HTR-8/SVneo (cell line): ENCODE measurements around the gene LNX1.

Experiments used
- DNase-seq: peaks from one replicate; pipeline ENCODE4 v3.0.0; 2011; ENCODE audit warnings: low spot score, mixed read lengths; ENCODE audit not compliant: insufficient read length
- FAIRE-seq: peaks from 2 replicates; lab custom pipeline; 2011; peaks lifted over from hg19 to GRCh38; lab: Jason Lieb, UNC

LNX1 gene

GRCh38 chr4:53591372-53591892 is at the start of gene LNX1:
Gene LNX1 (minus strand): TSS chr4:53591486. CDS start chr4:53574002, 17,484 bp downstream.
- DNase-seq (no peak), FAIRE-seq (no peak)

- FAIRE-seq, result no peak
Measured at GRCh38 chr4:53640576-53641453, 49.5 kb upstream of the LNX1 start.

DNA sequence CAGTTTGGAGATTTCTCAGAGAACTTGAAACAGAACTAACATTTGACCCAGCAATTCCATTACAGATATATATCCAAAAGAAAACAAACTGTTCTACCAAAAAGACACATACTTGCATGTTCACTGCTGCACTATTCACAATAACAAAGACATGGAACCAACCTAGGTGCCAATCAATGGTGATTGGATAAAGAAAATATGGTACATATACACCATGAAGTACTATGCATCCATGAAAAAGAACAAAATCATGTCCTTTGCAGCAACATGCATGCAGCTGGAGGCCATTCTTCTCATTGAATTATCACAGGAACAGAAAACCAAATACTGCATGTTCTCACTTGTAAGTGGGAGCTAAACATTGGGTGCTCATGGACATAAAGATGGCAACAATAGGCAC is 47.6 kb upstream of the LNX1 start:
- DNase-seq, result no peak
- FAIRE-seq, result no peak

More at GRCh38 chr4:53640576-53641453, 49.5 kb upstream of the LNX1 start:
- no peak for DNase-seq

DNA sequence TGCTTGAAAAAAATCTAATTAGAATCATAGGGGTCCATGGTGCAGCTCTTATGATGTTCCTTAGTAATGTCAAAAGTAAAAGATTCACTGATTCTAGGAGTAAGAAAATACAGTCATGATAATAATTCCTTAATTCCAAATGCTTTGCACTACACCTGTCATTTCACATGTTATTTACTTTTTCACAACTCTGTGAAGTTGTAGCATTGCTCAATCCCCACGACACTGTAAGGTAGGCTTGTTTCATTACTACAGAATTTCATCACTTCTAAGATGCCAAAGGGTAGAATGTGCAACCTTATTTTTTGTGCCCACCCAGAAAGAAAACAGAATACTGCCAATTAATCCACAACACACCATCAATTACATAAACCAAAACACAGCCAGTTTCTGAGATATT is 46.1 kb upstream of the LNX1 start:
- no peak for FAIRE-seq
- DNase-seq, result no peak

DNA sequence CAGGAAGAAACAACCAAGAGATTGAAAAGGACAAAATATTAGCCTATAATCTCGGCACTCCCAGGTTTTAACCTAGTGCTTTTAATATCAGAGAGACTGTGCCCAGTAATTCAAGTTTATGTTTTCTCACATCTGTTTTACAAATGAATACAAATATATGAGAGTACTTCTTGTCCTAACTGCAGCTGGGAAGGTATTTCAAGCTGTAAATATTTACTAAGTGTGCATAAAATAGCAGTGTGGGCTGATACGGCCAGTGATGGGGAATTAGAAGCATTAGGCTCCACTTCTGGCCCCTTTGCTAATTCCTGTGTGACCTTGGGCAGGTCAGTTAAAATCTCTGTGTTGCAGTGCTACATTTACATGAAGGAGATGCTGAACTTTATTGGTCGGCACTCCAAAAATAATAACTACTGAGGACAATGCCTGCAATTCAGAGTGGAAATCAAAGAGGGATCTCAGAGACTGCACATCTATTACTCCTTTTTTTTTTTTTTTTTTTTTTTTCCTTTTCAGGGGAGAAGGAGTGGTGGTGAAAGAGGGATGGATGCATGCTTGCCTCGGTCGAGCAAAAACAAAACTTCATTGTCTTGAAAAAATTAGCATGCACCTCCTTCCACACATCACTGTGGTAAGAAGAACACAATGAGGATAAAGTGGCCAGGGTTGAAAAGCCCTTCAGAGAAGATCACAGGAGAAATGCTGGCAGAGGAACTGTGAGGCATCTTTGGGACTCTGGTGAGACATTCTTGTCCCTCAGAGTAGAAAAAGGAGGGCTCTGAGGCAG is 44.6 kb upstream of the LNX1 start:
- FAIRE-seq, result no peak

GRCh38 chr4:53633608-53634007 is 42.3 kb upstream of the LNX1 start:
- FAIRE-seq (no peak), DNase-seq (no peak)

More for the DNA sequence above, 44.6 kb upstream of the LNX1 start:
- no peak for DNase-seq

- DNase-seq (no peak), FAIRE-seq (no peak)
Measured at GRCh38 chr4:53629296-53629695, 38.0 kb upstream of the LNX1 start.

DNA sequence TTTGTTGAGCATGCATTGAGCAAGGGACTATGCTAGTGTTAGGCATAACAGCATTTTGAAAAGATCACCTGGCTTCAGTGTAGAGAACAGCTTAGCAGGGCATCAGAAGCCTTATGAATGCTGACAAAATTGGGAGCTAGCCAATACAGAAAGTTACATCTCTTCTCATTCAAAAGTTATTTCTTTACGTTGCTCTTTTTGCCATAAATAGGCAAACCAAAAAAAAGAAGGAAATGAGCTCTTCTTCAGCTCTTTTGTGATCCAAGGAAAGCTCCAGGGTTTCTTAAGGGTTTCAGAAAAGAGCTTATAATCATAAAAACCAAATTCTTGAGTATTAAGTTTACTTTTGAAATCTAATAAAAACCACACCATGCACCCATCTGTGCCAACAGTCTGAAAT is 35.2 kb upstream of the LNX1 start:
- DNase-seq (no peak), FAIRE-seq (no peak)

- DNase-seq, result no peak
- FAIRE-seq, result no peak
Measured at GRCh38 chr4:53625888-53626287, 34.6 kb upstream of the LNX1 start.

- DNase-seq (no peak), FAIRE-seq (no peak)
Measured at GRCh38 chr4:53622739-53623151, 31.5 kb upstream of the LNX1 start.

GRCh38 chr4:53620956-53621355 is 29.7 kb upstream of the LNX1 start:
- no peak for DNase-seq
- FAIRE-seq, result no peak

DNA sequence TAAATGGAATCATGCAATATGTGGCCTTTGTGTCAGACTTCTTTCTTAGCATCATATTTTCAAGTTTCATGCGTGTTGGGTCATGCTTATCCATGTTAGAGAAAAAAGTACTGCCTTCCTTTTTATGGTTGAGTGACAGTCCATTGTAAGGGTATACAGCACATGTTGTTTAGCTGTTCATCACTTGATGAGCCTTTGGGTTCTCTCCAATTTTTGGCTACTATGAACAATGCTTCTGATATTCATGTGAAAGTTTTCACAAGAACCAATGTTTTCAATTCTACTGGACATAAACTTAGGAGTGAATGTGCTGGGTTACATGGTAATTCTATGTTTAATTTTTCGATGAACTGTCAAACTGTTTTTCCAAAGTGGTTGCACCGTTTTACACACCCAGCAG is 28.1 kb upstream of the LNX1 start:
- DNase-seq (no peak), FAIRE-seq (no peak)

DNA sequence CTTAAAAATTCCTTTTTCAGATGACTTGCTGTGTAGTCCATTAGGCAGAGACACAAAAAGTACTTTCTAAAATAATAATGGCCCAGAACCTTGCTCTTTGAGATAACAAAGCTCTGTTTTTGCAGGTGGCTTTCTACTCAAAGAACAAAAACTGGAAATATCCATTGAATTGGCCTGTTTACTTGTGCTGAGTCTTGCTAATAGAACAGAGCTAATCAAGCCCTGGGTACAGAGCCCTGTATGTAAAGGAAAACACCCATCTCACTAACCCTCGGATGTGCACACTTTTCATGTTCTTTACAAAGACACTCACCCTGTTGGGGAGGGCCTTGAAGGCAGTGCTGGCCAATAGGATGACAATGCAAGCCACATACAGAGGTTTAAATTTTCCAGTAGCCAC is 27.0 kb upstream of the LNX1 start:
- FAIRE-seq (no peak), DNase-seq (no peak)

GRCh38 chr4:53617101-53617680 is 25.9 kb upstream of the LNX1 start:
- FAIRE-seq (no peak), DNase-seq (no peak)

GRCh38 chr4:53616219-53616618 is 24.9 kb upstream of the LNX1 start:
- DNase-seq, result no peak
- FAIRE-seq, result no peak

GRCh38 chr4:53614591-53614990 is 23.3 kb upstream of the LNX1 start:
- no peak for FAIRE-seq
- no peak for DNase-seq

DNA sequence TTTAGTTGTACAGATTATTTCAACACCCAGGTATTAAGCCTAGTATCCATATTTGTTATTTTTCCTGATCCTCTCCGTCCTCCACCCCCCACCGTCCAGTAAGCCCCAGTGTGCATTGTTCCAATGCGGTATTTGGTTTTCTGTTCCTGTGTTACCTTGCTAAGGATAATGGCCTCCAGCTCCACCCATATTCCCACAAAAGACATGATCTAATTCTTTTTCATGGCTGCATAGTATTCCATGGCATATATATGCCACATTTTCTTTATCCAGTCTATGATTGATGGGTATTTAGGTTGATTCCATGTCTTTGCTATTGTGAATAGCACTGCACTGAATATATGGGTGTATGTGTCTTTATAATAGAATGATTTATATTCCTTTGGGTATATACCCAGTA is 22.1 kb upstream of the LNX1 start:
- no peak for FAIRE-seq
- DNase-seq, result no peak

- FAIRE-seq, result no peak
- DNase-seq, result no peak
Measured at GRCh38 chr4:53608649-53609048, 17.4 kb upstream of the LNX1 start.

- no peak for DNase-seq
- FAIRE-seq, result no peak
Measured at GRCh38 chr4:53608242-53608641, 17.0 kb upstream of the LNX1 start.

DNA sequence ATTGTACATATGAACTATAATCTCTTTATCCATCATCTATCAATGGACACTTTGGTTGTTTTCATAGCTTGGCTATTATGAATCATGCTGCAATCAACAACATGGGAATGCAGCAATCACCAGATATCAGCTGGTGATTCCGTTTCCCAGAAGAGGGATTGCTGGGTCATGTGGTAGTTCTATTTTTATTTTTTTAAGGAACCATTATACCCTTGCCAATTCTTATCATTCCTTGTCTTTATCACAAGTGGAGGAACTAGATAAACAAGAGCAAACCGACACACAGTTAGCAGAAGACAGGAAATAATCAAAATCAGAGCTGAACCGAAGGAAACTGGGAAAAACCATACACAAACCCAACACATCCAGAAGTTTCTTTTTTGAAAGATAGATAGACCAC is 14.5 kb upstream of the LNX1 start:
- FAIRE-seq (no peak), DNase-seq (no peak)

DNA sequence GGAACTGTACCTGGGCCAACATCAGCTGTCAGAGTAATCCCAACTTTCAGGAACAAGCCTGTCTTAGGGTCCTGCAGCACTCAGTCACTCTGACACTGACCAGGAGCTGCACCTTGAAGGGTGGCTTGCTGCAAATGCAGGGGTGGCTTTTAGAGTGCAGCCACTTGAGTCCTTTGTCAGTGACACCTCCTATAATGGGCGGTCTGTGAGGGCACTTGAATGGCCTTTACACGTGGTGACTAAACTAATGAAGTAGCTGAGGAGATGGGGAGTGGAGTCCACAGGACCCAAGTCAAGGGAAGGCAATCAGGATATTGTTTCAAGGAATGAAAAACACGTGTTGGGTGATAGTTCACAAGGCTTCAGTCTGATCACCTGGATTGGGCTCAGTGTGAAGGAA is 11.1 kb upstream of the LNX1 start:
- DNase-seq, result no peak
- FAIRE-seq, result no peak
